ENCODE data around the gene SLC22A23.
A peak's percentile ranks its signal among the peaks of the same experiment; 100 is the strongest.

Gene SLC22A23

GRCh38 chr6:3456898-3457709, at the start of gene SLC22A23:
Gene SLC22A23, minus strand, starts transcription at chr6:3457050. Its CDS starts 491 bp downstream, at chr6:3456559.
- DNase-seq (ENCODE audit: low spot score) = peak; percentile 77

- no peak for DNase-seq (ENCODE audit: low spot score)
These were observed 49.4 kb upstream of the SLC22A23 start for GRCh38 chr6:3506200-3506599.

- no peak for DNase-seq (ENCODE audit: low spot score)
These were observed 48.3 kb upstream of the SLC22A23 start for GRCh38 chr6:3504938-3505805.

- DNase-seq (ENCODE audit: low spot score) = no peak
These were observed 47.5 kb upstream of the SLC22A23 start for GRCh38 chr6:3504354-3504753.

- no peak for DNase-seq (ENCODE audit: low spot score)
These were observed 45.1 kb upstream of the SLC22A23 start for GRCh38 chr6:3501826-3502500.

GRCh38 chr6:3500262-3501014, 43.6 kb upstream of the SLC22A23 start:
- no peak for DNase-seq (ENCODE audit: low spot score)

GRCh38 chr6:3499603-3500002, 42.8 kb upstream of the SLC22A23 start:
- no peak for DNase-seq (ENCODE audit: low spot score)

GRCh38 chr6:3496395-3496794, 39.5 kb upstream of the SLC22A23 start:
- no peak for DNase-seq (ENCODE audit: low spot score)

- no peak for DNase-seq (ENCODE audit: low spot score)
These were observed 37.7 kb upstream of the SLC22A23 start for GRCh38 chr6:3494391-3495100.

- no peak for DNase-seq (ENCODE audit: low spot score)
These were observed 33.8 kb upstream of the SLC22A23 start for GRCh38 chr6:3490625-3490980.

GRCh38 chr6:3489961-3490624, 33.2 kb upstream of the SLC22A23 start:
- no peak for DNase-seq (ENCODE audit: low spot score)

GRCh38 chr6:3489027-3489757, 32.3 kb upstream of the SLC22A23 start:
- DNase-seq (ENCODE audit: low spot score) = peak; percentile 45

GRCh38 chr6:3484946-3485345, 28.1 kb upstream of the SLC22A23 start:
- peak; percentile 83 for DNase-seq (ENCODE audit: low spot score)

GRCh38 chr6:3484192-3484591, 27.3 kb upstream of the SLC22A23 start:
- no peak for DNase-seq (ENCODE audit: low spot score)

- no peak for DNase-seq (ENCODE audit: low spot score)
These were observed 26.8 kb upstream of the SLC22A23 start for GRCh38 chr6:3483675-3484074.

- no peak for DNase-seq (ENCODE audit: low spot score)
These were observed 26.0 kb upstream of the SLC22A23 start for GRCh38 chr6:3482869-3483268.

- DNase-seq (ENCODE audit: low spot score) = no peak
These were observed 24.8 kb upstream of the SLC22A23 start for GRCh38 chr6:3481640-3482039.

GRCh38 chr6:3480009-3480408, 23.2 kb upstream of the SLC22A23 start:
- no peak for DNase-seq (ENCODE audit: low spot score)

- DNase-seq (ENCODE audit: low spot score) = no peak
These were observed 16.9 kb upstream of the SLC22A23 start for GRCh38 chr6:3473773-3474172.

- DNase-seq (ENCODE audit: low spot score) = no peak
These were observed 14.9 kb upstream of the SLC22A23 start for GRCh38 chr6:3471711-3472110.
